ENCODE data around the gene PRPS1. TPM values are rescaled to one million over a fixed set of nuclear protein-coding genes. Genes with fewer than 3 reads are reported as not detected.
"Not testable (repeated sequence)": the region's sequence is repeated elsewhere in the genome, so short reads cannot be mapped to it uniquely, and the experiment has no call there.

Gene PRPS1
- polyA plus RNA-seq, 3 donors, result 12.1 to 28.6 (median 27.4) TPM

GRCh38 chrX:107685586-107685985, 57.3 kb downstream of the PRPS1 start:
- 94 to 95% (median 94%) methylated on average over 9 of the region's 9 CpGs for WGBS, 3 donors
- not testable (repeated sequence) for H3K27ac ChIP-seq (ENCODE audit: low read depth, low read length)

- WGBS, 3 donors, result 75 to 94% (median 76%) methylated on average over 3 of the region's 3 CpGs
- H3K27ac ChIP-seq (ENCODE audit: low read depth, low read length), result no peak overlapping the region
These were observed 57.7 kb downstream of the PRPS1 start for GRCh38 chrX:107686026-107686425.

- H3K27ac ChIP-seq (ENCODE audit: low read depth, low read length), result no peak overlapping the region
These were observed 58.5 kb downstream of the PRPS1 start for GRCh38 chrX:107686792-107687191.

GRCh38 chrX:107687445-107687844, 59.1 kb downstream of the PRPS1 start:
- WGBS, 3 donors, result 63 to 91% (median 86%) methylated on average over 3 of the region's 3 CpGs
- no peak overlapping the region for H3K27ac ChIP-seq (ENCODE audit: low read depth, low read length)

More at GRCh38 chrX:107686792-107687191, 58.5 kb downstream of the PRPS1 start:
- 27 to 58% (median 34%) methylated on average over 3 of the region's 3 CpGs for WGBS, 3 donors

- WGBS, 3 donors, result 68 to 93% (median 73%) methylated on average over 5 of the region's 5 CpGs
- H3K27ac ChIP-seq (ENCODE audit: low read depth, low read length), result no peak overlapping the region
These were observed 62.7 kb downstream of the PRPS1 start for GRCh38 chrX:107691024-107691448.

GRCh38 chrX:107699616-107700015, 71.3 kb downstream of the PRPS1 start:
- 49 to 85% (median 73%) methylated on average over 2 of the region's 2 CpGs for WGBS, 3 donors
- H3K27ac ChIP-seq (ENCODE audit: low read depth, low read length), result no peak overlapping the region

GRCh38 chrX:107700317-107700774, 72.0 kb downstream of the PRPS1 start:
- WGBS, 3 donors, result 21 to 36% (median 25%) methylated on average over 4 of the region's 4 CpGs
- H3K27ac ChIP-seq (ENCODE audit: low read depth, low read length), result no peak overlapping the region

Other genes with a start within 250 kb of the PRPS1 start
- gene FRMPD3, start 178.9 kb upstream of the PRPS1 start, polyA plus RNA-seq, result under 1 TPM; 0.02 to 0.11 (median 0.03) TPM
- gene TSC22D3, start 147.3 kb downstream of the PRPS1 start, polyA plus RNA-seq, result 100 to 1,000 TPM; 139 to 283 (median 171) TPM
- gene NCBP2L, start 149.2 kb downstream of the PRPS1 start, polyA plus RNA-seq, result under 1 TPM in 1 of 3 donors, not detected in 2; 0.31 TPM
- gene MID2, start 197.4 kb downstream of the PRPS1 start, polyA plus RNA-seq, result 10 to 100 TPM in 1 of 3 donors, 1 to 10 TPM in 2; 3.9 to 11.3 (median 6.5) TPM